ENCODE data around the gene CDC42SE2. TPM values are rescaled to one million over a fixed set of nuclear protein-coding genes. Genes with fewer than 3 reads are reported as not detected.

The CDC42SE2 gene
- total RNA-seq, 1 experiment from 2014 or later: 22.5 TPM

DNA sequence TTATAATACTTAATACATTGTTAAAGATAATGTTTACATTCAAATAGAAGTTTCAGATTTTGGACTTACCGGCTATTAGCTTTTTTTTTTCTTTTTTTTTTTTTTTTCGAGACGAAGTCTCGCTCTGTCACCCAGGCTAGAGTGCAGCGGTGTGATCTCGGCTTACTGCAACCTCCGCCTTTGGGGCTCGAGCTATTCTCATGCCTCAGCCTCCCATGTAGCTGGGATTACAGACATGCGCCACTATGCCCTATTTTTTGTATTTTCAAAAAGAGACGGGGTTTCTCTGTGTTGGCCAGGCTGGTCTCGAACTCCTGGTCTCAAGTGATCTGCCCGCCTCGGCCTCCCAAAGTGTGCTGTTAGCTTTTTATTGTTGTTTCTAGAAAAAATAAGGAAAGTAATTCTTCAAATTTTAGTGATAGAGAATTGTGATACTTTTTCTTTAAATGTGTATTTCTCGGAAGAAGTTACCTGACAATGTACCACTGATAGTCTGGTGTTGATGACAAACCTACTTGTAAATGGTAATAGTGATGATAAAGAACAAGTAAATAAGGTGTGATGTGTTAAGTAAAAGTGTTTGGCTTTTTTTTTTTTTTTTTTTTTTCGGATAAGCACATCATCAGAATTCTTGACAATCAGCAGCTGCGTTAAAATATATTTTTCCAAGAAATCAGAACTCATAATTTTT, 2.7 kb downstream of the CDC42SE2 start (continued):
- no peak for TF ChIP-seq ETV6 (CRISPR knock-in tag; IDR thresholded peaks at IDR 0.05)
- TF ChIP-seq CREM (CRISPR knock-in tag; IDR thresholded peaks at IDR 0.05): no peak
- no peak for TF ChIP-seq TP53 (CRISPR knock-in tag; IDR thresholded peaks at IDR 0.05)
- TF ChIP-seq TEAD1 (CRISPR knock-in tag; IDR thresholded peaks at IDR 0.05): no peak
- no peak for TF ChIP-seq ZNF232 (CRISPR knock-in tag; IDR thresholded peaks at IDR 0.05)
- TF ChIP-seq NR3C1 (CRISPR knock-in tag; conservative IDR thresholded peaks at IDR 0.05; ENCODE audit: low read depth): no peak

DNA sequence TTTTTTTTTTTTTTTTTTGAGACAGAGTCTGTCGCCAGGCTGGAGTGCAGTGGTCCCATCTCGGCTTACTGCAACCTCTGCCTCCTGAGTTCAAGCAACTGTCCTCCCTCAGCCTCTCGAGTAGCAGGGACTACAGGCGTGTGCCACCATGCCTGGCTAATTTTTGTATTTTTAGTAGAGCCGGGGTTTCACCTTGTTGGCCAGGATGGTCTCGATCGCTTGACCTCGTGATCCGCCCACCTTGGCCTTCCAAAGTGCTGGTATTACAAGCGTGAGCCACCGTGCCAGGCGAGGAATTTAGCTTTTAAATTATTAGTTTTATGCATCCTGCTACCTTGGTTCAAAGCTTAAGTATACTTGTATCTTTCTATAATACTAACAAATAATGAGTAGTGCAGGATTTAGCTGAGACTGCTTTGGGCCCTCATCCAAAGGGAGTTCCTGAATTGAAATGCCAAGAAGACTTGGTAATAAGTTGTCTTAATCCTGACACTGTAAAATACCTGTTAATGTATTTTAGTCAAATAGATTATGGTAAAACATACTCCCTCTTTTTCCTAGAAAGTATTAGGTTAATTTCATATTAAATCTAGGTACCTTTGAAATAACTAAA, 5.0 kb downstream of the CDC42SE2 start:
- no peak for TF ChIP-seq PRRX2 (CRISPR knock-in tag; IDR thresholded peaks at IDR 0.05)
- TF ChIP-seq, protein P1, sequence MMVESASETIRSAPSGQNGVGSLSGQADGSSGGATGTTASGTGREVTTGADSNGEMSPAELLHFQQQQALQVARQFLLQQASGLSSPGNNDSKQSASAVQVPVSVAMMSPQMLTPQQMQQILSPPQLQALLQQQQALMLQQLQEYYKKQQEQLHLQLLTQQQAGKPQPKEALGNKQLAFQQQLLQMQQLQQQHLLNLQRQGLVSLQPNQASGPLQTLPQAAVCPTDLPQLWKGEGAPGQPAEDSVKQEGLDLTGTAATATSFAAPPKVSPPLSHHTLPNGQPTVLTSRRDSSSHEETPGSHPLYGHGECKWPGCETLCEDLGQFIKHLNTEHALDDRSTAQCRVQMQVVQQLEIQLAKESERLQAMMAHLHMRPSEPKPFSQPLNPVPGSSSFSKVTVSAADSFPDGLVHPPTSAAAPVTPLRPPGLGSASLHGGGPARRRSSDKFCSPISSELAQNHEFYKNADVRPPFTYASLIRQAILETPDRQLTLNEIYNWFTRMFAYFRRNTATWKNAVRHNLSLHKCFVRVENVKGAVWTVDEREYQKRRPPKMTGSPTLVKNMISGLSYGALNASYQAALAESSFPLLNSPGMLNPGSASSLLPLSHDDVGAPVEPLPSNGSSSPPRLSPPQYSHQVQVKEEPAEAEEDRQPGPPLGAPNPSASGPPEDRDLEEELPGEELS (CRISPR knock-in tag; IDR thresholded peaks at IDR 0.05): no peak
- ATAC-seq (no peak), DNase-seq (ENCODE audit: low spot score) (no peak)
- peaks cover 18% of the 10 kb centered on the region for H3K4me1 Mint-ChIP-seq
- no peak overlapping the region for H3K4me3 Mint-ChIP-seq
- ChIA-PET CTCF (no interaction called here), POLR2A (no interaction called here)
- no peak overlapping the region for H3K27ac Mint-ChIP-seq
- no peaks in the 10 kb centered on the region for H3K36me3 Mint-ChIP-seq
- H3K27me3 Mint-ChIP-seq (ENCODE audit: low read depth): no peaks in the 10 kb centered on the region
- no peaks in the 10 kb centered on the region; the same call in 1 of the 2 replicates for H3K9me3 Mint-ChIP-seq

DNA sequence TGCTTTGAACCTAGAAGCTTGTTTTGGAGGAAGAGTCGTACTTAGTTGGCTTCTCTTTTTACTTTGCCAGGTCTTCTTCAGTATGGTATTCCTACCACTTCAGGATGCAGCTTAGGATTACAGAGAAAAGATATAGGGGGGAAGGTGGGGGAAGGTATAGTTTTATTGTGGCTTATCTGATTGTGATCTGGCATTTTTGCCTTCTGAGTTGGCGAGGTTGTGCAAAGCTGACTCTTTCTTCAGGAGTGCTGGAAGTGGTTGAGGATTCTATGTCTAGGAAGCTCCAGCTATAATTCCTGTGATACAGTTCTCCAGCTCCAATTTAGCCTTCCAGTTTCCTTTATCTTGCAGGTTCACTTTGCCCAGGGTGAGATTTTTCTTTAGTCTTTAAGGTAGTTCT, 7.0 kb downstream of the CDC42SE2 start:
- ATAC-seq (no peak), DNase-seq (ENCODE audit: low spot score) (no peak)
- Mint-ChIP-seq H3K4me3 (no peak overlapping the region), H3K9me3 (no peaks in the 10 kb centered on the region; the same call in 1 of the 2 replicates), H3K27ac (no peak overlapping the region), H3K27me3 (ENCODE audit: low read depth) (no peaks in the 10 kb centered on the region), H3K4me1 (peaks cover 11% of the 10 kb centered on the region), H3K36me3 (no peaks in the 10 kb centered on the region)
- ChIA-PET POLR2A (interaction anchor here (0.6 kb wide), 2 partner anchors 22 to 25 kb away, joined by 5 read pairs; no protein-coding TSS in a partner anchor), CTCF (no interaction called here)
- TF ChIP-seq ZNF263 (CRISPR knock-in tag; IDR thresholded peaks at IDR 0.05; ENCODE audit: low read depth): no peak
- TF ChIP-seq ELF4 (CRISPR knock-in tag; IDR thresholded peaks at IDR 0.05; ENCODE audit: low read depth): no peak
- TF ChIP-seq, protein P2, sequence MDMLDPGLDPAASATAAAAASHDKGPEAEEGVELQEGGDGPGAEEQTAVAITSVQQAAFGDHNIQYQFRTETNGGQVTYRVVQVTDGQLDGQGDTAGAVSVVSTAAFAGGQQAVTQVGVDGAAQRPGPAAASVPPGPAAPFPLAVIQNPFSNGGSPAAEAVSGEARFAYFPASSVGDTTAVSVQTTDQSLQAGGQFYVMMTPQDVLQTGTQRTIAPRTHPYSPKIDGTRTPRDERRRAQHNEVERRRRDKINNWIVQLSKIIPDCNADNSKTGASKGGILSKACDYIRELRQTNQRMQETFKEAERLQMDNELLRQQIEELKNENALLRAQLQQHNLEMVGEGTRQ (CRISPR knock-in tag; IDR thresholded peaks at IDR 0.05): no peak
- no peak for TF ChIP-seq NFATC4 (CRISPR knock-in tag; IDR thresholded peaks at IDR 0.05)
- no peak for TF ChIP-seq ATF1 (CRISPR knock-in tag; IDR thresholded peaks at IDR 0.05)
- TF ChIP-seq, protein P3, sequence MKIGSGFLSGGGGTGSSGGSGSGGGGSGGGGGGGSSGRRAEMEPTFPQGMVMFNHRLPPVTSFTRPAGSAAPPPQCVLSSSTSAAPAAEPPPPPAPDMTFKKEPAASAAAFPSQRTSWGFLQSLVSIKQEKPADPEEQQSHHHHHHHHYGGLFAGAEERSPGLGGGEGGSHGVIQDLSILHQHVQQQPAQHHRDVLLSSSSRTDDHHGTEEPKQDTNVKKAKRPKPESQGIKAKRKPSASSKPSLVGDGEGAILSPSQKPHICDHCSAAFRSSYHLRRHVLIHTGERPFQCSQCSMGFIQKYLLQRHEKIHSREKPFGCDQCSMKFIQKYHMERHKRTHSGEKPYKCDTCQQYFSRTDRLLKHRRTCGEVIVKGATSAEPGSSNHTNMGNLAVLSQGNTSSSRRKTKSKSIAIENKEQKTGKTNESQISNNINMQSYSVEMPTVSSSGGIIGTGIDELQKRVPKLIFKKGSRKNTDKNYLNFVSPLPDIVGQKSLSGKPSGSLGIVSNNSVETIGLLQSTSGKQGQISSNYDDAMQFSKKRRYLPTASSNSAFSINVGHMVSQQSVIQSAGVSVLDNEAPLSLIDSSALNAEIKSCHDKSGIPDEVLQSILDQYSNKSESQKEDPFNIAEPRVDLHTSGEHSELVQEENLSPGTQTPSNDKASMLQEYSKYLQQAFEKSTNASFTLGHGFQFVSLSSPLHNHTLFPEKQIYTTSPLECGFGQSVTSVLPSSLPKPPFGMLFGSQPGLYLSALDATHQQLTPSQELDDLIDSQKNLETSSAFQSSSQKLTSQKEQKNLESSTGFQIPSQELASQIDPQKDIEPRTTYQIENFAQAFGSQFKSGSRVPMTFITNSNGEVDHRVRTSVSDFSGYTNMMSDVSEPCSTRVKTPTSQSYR (CRISPR knock-in tag; IDR thresholded peaks at IDR 0.05): no peak
- no peak for TF ChIP-seq JAZF1 (CRISPR knock-in tag; IDR thresholded peaks at IDR 0.05)
- TF ChIP-seq TCF7 (CRISPR knock-in tag; IDR thresholded peaks at IDR 0.05; ENCODE audit: low read depth): no peak
- TF ChIP-seq, protein P4, sequence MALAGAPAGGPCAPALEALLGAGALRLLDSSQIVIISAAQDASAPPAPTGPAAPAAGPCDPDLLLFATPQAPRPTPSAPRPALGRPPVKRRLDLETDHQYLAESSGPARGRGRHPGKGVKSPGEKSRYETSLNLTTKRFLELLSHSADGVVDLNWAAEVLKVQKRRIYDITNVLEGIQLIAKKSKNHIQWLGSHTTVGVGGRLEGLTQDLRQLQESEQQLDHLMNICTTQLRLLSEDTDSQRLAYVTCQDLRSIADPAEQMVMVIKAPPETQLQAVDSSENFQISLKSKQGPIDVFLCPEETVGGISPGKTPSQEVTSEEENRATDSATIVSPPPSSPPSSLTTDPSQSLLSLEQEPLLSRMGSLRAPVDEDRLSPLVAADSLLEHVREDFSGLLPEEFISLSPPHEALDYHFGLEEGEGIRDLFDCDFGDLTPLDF (CRISPR knock-in tag; IDR thresholded peaks at IDR 0.05): no peak
- TF ChIP-seq, protein P5, sequence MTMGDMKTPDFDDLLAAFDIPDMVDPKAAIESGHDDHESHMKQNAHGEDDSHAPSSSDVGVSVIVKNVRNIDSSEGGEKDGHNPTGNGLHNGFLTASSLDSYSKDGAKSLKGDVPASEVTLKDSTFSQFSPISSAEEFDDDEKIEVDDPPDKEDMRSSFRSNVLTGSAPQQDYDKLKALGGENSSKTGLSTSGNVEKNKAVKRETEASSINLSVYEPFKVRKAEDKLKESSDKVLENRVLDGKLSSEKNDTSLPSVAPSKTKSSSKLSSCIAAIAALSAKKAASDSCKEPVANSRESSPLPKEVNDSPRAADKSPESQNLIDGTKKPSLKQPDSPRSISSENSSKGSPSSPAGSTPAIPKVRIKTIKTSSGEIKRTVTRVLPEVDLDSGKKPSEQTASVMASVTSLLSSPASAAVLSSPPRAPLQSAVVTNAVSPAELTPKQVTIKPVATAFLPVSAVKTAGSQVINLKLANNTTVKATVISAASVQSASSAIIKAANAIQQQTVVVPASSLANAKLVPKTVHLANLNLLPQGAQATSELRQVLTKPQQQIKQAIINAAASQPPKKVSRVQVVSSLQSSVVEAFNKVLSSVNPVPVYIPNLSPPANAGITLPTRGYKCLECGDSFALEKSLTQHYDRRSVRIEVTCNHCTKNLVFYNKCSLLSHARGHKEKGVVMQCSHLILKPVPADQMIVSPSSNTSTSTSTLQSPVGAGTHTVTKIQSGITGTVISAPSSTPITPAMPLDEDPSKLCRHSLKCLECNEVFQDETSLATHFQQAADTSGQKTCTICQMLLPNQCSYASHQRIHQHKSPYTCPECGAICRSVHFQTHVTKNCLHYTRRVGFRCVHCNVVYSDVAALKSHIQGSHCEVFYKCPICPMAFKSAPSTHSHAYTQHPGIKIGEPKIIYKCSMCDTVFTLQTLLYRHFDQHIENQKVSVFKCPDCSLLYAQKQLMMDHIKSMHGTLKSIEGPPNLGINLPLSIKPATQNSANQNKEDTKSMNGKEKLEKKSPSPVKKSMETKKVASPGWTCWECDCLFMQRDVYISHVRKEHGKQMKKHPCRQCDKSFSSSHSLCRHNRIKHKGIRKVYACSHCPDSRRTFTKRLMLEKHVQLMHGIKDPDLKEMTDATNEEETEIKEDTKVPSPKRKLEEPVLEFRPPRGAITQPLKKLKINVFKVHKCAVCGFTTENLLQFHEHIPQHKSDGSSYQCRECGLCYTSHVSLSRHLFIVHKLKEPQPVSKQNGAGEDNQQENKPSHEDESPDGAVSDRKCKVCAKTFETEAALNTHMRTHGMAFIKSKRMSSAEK (CRISPR knock-in tag; IDR thresholded peaks at IDR 0.05; ENCODE audit: borderline replicate concordance): no peak
- no peak for TF ChIP-seq CREM (CRISPR knock-in tag; IDR thresholded peaks at IDR 0.05)
- TF ChIP-seq, protein P6, sequence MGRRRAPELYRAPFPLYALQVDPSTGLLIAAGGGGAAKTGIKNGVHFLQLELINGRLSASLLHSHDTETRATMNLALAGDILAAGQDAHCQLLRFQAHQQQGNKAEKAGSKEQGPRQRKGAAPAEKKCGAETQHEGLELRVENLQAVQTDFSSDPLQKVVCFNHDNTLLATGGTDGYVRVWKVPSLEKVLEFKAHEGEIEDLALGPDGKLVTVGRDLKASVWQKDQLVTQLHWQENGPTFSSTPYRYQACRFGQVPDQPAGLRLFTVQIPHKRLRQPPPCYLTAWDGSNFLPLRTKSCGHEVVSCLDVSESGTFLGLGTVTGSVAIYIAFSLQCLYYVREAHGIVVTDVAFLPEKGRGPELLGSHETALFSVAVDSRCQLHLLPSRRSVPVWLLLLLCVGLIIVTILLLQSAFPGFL (CRISPR knock-in tag; IDR thresholded peaks at IDR 0.05; ENCODE audit: borderline replicate concordance): no peak
